ENCODE results near the gene FOSB. TPM values are rescaled to one million over a fixed set of nuclear protein-coding genes. Genes with fewer than 3 reads are reported as not detected.
A peak's percentile ranks its signal among the peaks of the same experiment; 100 is the strongest.

The FOSB gene
- total and polyA plus RNA-seq, 9 of the 15 experiments (the other 6 are each of a cell fraction or from before 2014, with no cell fraction given): 0.11 to 2.7 (median 0.73) TPM

GRCh38 chr19:45443462-45444317 is 24.1 kb upstream of the FOSB start (continued):
- TF ChIP-seq E4F1 (CRISPR knock-in tag; IDR thresholded peaks at IDR 0.05; ENCODE audit: borderline replicate concordance) (no peak), ZNF347 (CRISPR knock-in tag; IDR thresholded peaks at IDR 0.05; ENCODE audit: low read depth) (no peak), HMGN3 (IDR thresholded peaks at IDR 0.05; ENCODE audit: borderline replicate concordance, extremely low read depth, insufficient read length, low read depth, low read length) (peak; percentile 94), ZNF41 (CRISPR knock-in tag; conservative IDR thresholded peaks at IDR 0.05) (no peak), ZNF311 (CRISPR knock-in tag; IDR thresholded peaks at IDR 0.05) (no peak), RFX5 (IDR thresholded peaks at IDR 0.05; ENCODE audit: low read depth, low read length) (0 out of 2 replicates have a peak, but pooled peaks have one; percentile 34), RBM25 (IDR thresholded peaks at IDR 0.05; ENCODE audit: low read depth, low read length, severe bottlenecking) (no peak), FUS (optimal IDR thresholded peaks at IDR 0.05; ENCODE audit: low read depth, low read length) (no peak), FOXK1 (CRISPR knock-in tag; IDR thresholded peaks at IDR 0.05; ENCODE audit: borderline replicate concordance) (0 out of 2 replicates have a peak, but pooled peaks have one; percentile 67), HDAC6 (IDR thresholded peaks at IDR 0.05; ENCODE audit: low read depth, low read length) (no peak), STAT5A (IDR thresholded peaks at IDR 0.05; ENCODE audit: borderline replicate concordance, low read length) (no peak), THAP7 (CRISPR knock-in tag; IDR thresholded peaks at IDR 0.05) (no peak), SMARCB1 (IDR thresholded peaks at IDR 0.05; ENCODE audit: insufficient read length, low read depth) (no peak), BRD4 (IDR thresholded peaks at IDR 0.05) (peak; percentile 29; the same call in 1 of the 2 replicates), ATF7 (IDR thresholded peaks at IDR 0.05) (peak; percentile 74; the same call in 1 of the 2 replicates), RHOXF2B (CRISPR knock-in tag; conservative IDR thresholded peaks at IDR 0.05) (no peak), SNIP1 (IDR thresholded peaks at IDR 0.05; ENCODE audit: low read depth) (no peak), MTA2 (IDR thresholded peaks at IDR 0.05; ENCODE audit: low read depth) (no peak), FOXK2 (conservative IDR thresholded peaks at IDR 0.05 in 1 of 2, IDR thresholded peaks at IDR 0.05 in 1 of 2; ENCODE audit: low read depth in 2 of 2) (peak; percentile 27 to 38; a peak in 1 of 4 replicates), CUX1 (CRISPR knock-in tag; IDR thresholded peaks at IDR 0.05) (no peak)
